NOMO-1 (cell line): Measurements from ENCODE around the gene ANAPC2.

Experiments
- DNase-seq, 2 experiments: peaks; one replicate each; lab custom pipeline; 2025; ENCODE audit not compliant: unreplicated experiment in 2 of 2; lab: John Stamatoyannopoulos, UW

ANAPC2 gene

GRCh38 chr9:137176302-137177182, 11.8 kb downstream of the ANAPC2 start:
- peak; percentile 29 to 37 for DNase-seq

GRCh38 chr9:137175345-137175961, 12.9 kb downstream of the ANAPC2 start:
- DNase-seq: no peak

GRCh38 chr9:137174722-137175293, 13.6 kb downstream of the ANAPC2 start:
- no peak for DNase-seq

GRCh38 chr9:137173796-137174664, 14.3 kb downstream of the ANAPC2 start:
- DNase-seq: no peak

GRCh38 chr9:137172901-137173795, 15.2 kb downstream of the ANAPC2 start:
- DNase-seq: no peak

GRCh38 chr9:137171149-137171900, 17.0 kb downstream of the ANAPC2 start:
- no peak for DNase-seq

- no peak for DNase-seq
Observed at GRCh38 chr9:137170486-137171148, 17.7 kb downstream of the ANAPC2 start.

- no peak for DNase-seq
Observed at GRCh38 chr9:137169896-137170358, 18.4 kb downstream of the ANAPC2 start, which contains the start of gene LRRC26. Gene LRRC26 (minus strand): TSS chr9:137170051. CDS start chr9:137169943, 108 bp downstream.

GRCh38 chr9:137168904-137169856, 19.2 kb downstream of the ANAPC2 start:
- DNase-seq: peak; percentile 47 to 69

GRCh38 chr9:137168573-137168903, 19.8 kb downstream of the ANAPC2 start:
- peak in 1 of 2 experiments; percentile 45 for DNase-seq

GRCh38 chr9:137167747-137168572, 20.4 kb downstream of the ANAPC2 start:
- no peak for DNase-seq

GRCh38 chr9:137167277-137167746, 21.0 kb downstream of the ANAPC2 start:
- DNase-seq: no peak

- no peak for DNase-seq
Observed at GRCh38 chr9:137166380-137167229, 21.8 kb downstream of the ANAPC2 start.

- no peak for DNase-seq
Observed at GRCh38 chr9:137165250-137165836, 23.0 kb downstream of the ANAPC2 start.
